ENCODE data around the gene RAET1L. TPM values are rescaled to one million over a fixed set of nuclear protein-coding genes. Genes with fewer than 3 reads are reported as not detected.
"Not testable (repeated sequence)": the region's sequence is repeated elsewhere in the genome, so short reads cannot be mapped to it uniquely, and the experiment has no call there.

Gene RAET1L
- total and polyA plus RNA-seq, 11 donors = not detected

GRCh38 chr6:150013785-150014622 lies 11.3 kb downstream of the RAET1L start:
- 14 to 41% (median 20%) methylated on average over 8 to 13 of the region's 24 CpGs for WGBS, 4 donors
- H3K4me1 ChIP-seq = peaks cover 0 to 10% (median 0%) of the 10 kb centered on the region in 12 donors
- H3K4me3 ChIP-seq, H3K36me3 ChIP-seq, H3K27ac ChIP-seq, DNase-seq, H3K9me3 ChIP-seq, ATAC-seq: not testable (repeated sequence)
- H3K27me3 ChIP-seq = peaks cover 20 to 93% (median 67%) of the 10 kb centered on the region in 9 donors
- intact Hi-C loops (cut with DNase I) = loop anchor here in 4 of 10 donors (10.0 kb wide), 2 partner anchors 49 to 179 kb away; partner anchors contain the start of gene ULBP1 (in 1 of the 4)

GRCh38 chr6:150012846-150013784 lies 12.2 kb downstream of the RAET1L start:
- H3K9me3 ChIP-seq, H3K4me3 ChIP-seq, H3K36me3 ChIP-seq, DNase-seq, H3K27ac ChIP-seq: not testable (repeated sequence)
- peaks cover 24 to 92% (median 65%) of the 10 kb centered on the region in 9 donors for H3K27me3 ChIP-seq
- peak in 1 of 4 donors; percentile 12 for ATAC-seq
- intact Hi-C loops (cut with DNase I) = loop anchor here in 4 of 10 donors (10.0 kb wide), 2 partner anchors 48 to 178 kb away; partner anchors contain the start of gene ULBP1 (in 1 of the 4)
- H3K4me1 ChIP-seq = peaks cover 0 to 10% (median 0%) of the 10 kb centered on the region in 12 donors
- 40 to 54% (median 43%) methylated on average over 8 of the region's 8 CpGs for WGBS, 4 donors

DNA sequence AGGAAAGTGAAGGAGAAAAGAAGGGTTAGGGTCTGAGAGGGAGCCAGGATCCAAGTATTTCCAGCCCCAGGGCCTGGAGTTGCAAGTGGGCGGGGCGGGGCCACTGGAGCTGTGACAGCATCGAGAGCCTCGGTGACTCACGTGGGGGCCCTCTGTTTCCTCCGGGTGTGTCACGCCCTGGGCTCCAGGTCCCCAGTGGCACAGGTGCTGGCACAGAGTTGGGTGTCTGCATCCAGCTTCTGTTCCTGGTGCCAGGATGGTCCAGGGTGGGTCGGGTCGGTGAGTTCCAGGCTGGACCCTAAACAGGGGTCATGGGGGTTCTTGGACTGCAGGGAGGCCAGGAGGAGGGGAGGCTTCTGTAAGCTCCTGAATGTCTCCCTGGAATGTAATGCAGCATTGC lies 16.7 kb downstream of the RAET1L start:
- ATAC-seq (no peak), DNase-seq (no peak)
- TF ChIP-seq, protein P1, sequence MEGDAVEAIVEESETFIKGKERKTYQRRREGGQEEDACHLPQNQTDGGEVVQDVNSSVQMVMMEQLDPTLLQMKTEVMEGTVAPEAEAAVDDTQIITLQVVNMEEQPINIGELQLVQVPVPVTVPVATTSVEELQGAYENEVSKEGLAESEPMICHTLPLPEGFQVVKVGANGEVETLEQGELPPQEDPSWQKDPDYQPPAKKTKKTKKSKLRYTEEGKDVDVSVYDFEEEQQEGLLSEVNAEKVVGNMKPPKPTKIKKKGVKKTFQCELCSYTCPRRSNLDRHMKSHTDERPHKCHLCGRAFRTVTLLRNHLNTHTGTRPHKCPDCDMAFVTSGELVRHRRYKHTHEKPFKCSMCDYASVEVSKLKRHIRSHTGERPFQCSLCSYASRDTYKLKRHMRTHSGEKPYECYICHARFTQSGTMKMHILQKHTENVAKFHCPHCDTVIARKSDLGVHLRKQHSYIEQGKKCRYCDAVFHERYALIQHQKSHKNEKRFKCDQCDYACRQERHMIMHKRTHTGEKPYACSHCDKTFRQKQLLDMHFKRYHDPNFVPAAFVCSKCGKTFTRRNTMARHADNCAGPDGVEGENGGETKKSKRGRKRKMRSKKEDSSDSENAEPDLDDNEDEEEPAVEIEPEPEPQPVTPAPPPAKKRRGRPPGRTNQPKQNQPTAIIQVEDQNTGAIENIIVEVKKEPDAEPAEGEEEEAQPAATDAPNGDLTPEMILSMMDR (IDR thresholded peaks at IDR 0.05) = no peak
- TF ChIP-seq POLR2A (IDR thresholded peaks at IDR 0.05) = no peak
- intact Hi-C loops (cut with DNase I) = loop anchor here in 1 of 10 donors (5.0 kb wide), 1 partner anchor 461 kb away; the partner anchor contains the start of gene PPIL4
- Histone ChIP-seq H3K4me1 (peaks cover 0 to 16% (median 8%) of the 10 kb centered on the region in 12 donors), H3K27ac (no peak overlapping the region), H3K9me3 (no peaks in the 10 kb centered on the region), H3K27me3 (peaks cover 7 to 80% (median 37%) of the 10 kb centered on the region in 9 donors), H3K36me3 (no peaks in the 10 kb centered on the region), H3K4me3 (no peak overlapping the region)
- WGBS, 4 donors = 47 to 50% (median 49%) methylated on average over 9 of the region's 9 CpGs

DNA sequence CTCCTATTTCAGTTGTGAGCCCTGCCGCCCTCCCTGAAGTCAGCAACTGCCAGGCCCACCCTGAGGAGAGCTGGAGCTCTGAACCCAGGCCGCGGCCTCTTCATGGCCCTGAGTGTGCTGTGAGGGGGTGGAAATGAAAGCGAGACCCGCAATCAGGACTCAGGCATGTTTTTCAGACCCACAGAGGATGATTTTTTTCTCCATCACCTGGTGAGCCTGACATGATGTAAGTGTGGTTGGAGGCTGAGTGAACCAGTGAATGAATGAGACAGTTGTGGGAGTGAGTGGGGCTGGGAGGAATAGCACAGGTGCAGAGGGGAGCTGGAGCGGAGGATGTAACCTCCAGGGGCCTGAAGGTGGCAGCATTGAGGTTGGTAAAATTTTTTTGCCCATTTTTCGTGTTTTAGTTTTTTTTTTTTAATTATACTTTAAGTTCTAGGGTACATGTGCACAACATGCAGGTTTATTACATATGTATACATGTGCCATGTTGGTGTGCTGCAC lies 18.3 kb downstream of the RAET1L start:
- H3K27ac ChIP-seq = no peak overlapping the region
- WGBS, 4 donors = 68 to 77% (median 72%) methylated on average over 7 of the region's 7 CpGs
- peaks cover 0 to 78% (median 25%) of the 10 kb centered on the region in 9 donors for H3K27me3 ChIP-seq
- no peak overlapping the region for H3K4me3 ChIP-seq
- intact Hi-C loops (cut with DNase I) = loop anchor here in 1 of 10 donors (5.0 kb wide), 1 partner anchor 460 kb away; the partner anchor contains the start of gene PPIL4
- ATAC-seq = no peak
- peaks cover 0 to 16% (median 8%) of the 10 kb centered on the region in 12 donors for H3K4me1 ChIP-seq
- no peaks in the 10 kb centered on the region for H3K9me3 ChIP-seq
- no peaks in the 10 kb centered on the region for H3K36me3 ChIP-seq
- TF ChIP-seq, protein P1 (IDR thresholded peaks at IDR 0.05) = peak in 7 of 12 donors; percentile 17 to 43 (median 34)
- TF ChIP-seq POLR2A (IDR thresholded peaks at IDR 0.05) = no peak
- no peak for DNase-seq
